CD4-positive, alpha-beta memory T cell (primary cell): ENCODE results near the gene FBXO4. TPM values are rescaled to one million over a fixed set of nuclear protein-coding genes. Genes with fewer than 3 reads are reported as not detected.
"Not testable (repeated sequence)": the region's sequence is repeated elsewhere in the genome, so short reads cannot be mapped to it uniquely, and the experiment has no call there.

ENCODE experiments used
- CTCF ChIA-PET: fragments of 350-600 bp; sonication (Branson Sonifier 250); formaldehyde crosslinking; loops from one replicate; lab custom pipeline; 2021; ENCODE audit warnings: inconsistent platforms; ENCODE audit not compliant: partially characterized antibody; lab: Charles Lee
- POLR2A ChIA-PET: fragments of 350-600 bp; sonication (Branson Sonifier 250); formaldehyde crosslinking; loops from one replicate; lab custom pipeline; 2021; ENCODE audit not compliant: partially characterized antibody; lab: Charles Lee
- DNase-seq, 5 donors: peaks; one replicate each; pipeline versions ENCODE4 v3.0.0 to v3.0.0-alpha.2; 2020 to 2022; ENCODE audit warnings: mixed read lengths in 1 of 5
- H3K27ac ChIP-seq: one replicate; pipeline ENCODE4 v1.7.0; 2013; ENCODE audit warnings: low read depth, low read length
- H3K27me3 ChIP-seq: 2 replicates; pipeline ENCODE4 v1.7.0; 2013; ENCODE audit warnings: mild to moderate bottlenecking, low read length, moderate library complexity; ENCODE audit not compliant: insufficient read depth
- H3K36me3 ChIP-seq: 2 replicates; pipeline ENCODE4 v1.7.0; 2013; ENCODE audit warnings: mild to moderate bottlenecking, low read length, moderate library complexity; ENCODE audit not compliant: insufficient read depth
- H3K4me1 ChIP-seq: 2 replicates; pipeline ENCODE4 v1.7.0; 2013; ENCODE audit warnings: mild to moderate bottlenecking, low read length, moderate library complexity; ENCODE audit not compliant: insufficient read depth
- H3K4me3 ChIP-seq, 2 donors: one replicate each; pipeline ENCODE4 v1.7.0; 2013; ENCODE audit warnings: low read length in 2 of 2, mild to moderate bottlenecking in 1 of 2
- H3K9me3 ChIP-seq, 2 donors: one replicate each; pipeline ENCODE4 v1.7.0; 2013; ENCODE audit warnings: low read length in 2 of 2, control low read depth in 1 of 2; ENCODE audit not compliant: control insufficient read depth in 1 of 2
- H3K27ac Mint-ChIP-seq, 7 donors: one replicate each; pipeline ENCODE4 v1.8.0; 2020 to 2021; ENCODE audit warnings: mixed read lengths in 7 of 7, mild to moderate bottlenecking in 6 of 7, inconsistent platforms in 3 of 7, moderate library complexity in 3 of 7
- H3K27me3 Mint-ChIP-seq, 2 donors: one replicate each; pipeline ENCODE4 v1.8.0; 2020 to 2021; ENCODE audit warnings: mixed read lengths in 2 of 2
- H3K36me3 Mint-ChIP-seq, 2 donors: one replicate each; pipeline ENCODE4 v1.8.0; 2020 to 2021; ENCODE audit warnings: mixed read lengths in 2 of 2, inconsistent platforms in 1 of 2, mild to moderate bottlenecking in 1 of 2
- H3K4me1 Mint-ChIP-seq, 4 donors: one replicate each; pipeline ENCODE4 v1.8.0; 2020 to 2021; ENCODE audit warnings: mixed read lengths in 4 of 4, mild to moderate bottlenecking in 1 of 4
- H3K4me3 Mint-ChIP-seq, 8 donors: one replicate each; pipeline ENCODE4 v1.8.0; 2020 to 2021; ENCODE audit warnings: mixed read lengths in 8 of 8, mild to moderate bottlenecking in 7 of 8, moderate library complexity in 6 of 8, inconsistent platforms in 3 of 8
- H3K9me3 Mint-ChIP-seq, 8 donors: one replicate each; pipeline ENCODE4 v1.8.0; 2020 to 2021; ENCODE audit warnings: mixed read lengths in 8 of 8, mild to moderate bottlenecking in 5 of 8, inconsistent platforms in 3 of 8, moderate library complexity in 1 of 8
- intact Hi-C: fragments of 100-400 bp; cut with micrococcal nuclease; formaldehyde crosslinking; loops from one replicate; pipeline ENCODE4 v1.15.1; 2023
- polyA plus RNA-seq, 2 donors: library from polyadenylated mRNA; unstranded; fragments of 300-500 nt; fragmentation: Illumina TruSeq; gene quantifications; one replicate each; pipeline ENCODE4 v1.2.3, GENCODE V29; 2021
- total RNA-seq, 2 experiments: library from RNA; stranded (reverse); gene quantifications; one replicate each; pipeline ENCODE4 v1.2.3, GENCODE V29; 2021

Gene FBXO4
- total and polyA plus RNA-seq, 4 experiments from 2014 or later = 14.9 to 21.2 (median 16.6) TPM

- H3K4me1 Mint-ChIP-seq = no peaks in the 10 kb centered on the region
- no peak for DNase-seq
- H3K4me3 ChIP-seq = no peak overlapping the region
- peaks cover 0 to 2% (median 0%) of the 10 kb centered on the region in 8 donors for H3K9me3 Mint-ChIP-seq
- H3K27me3 Mint-ChIP-seq = no peaks in the 10 kb centered on the region
- ChIA-PET POLR2A (no interaction called here), CTCF (no interaction called here)
- H3K36me3 ChIP-seq = no peaks in the 10 kb centered on the region
- H3K27ac ChIP-seq = no peak overlapping the region
- H3K9me3 ChIP-seq = no peaks in the 10 kb centered on the region
- H3K27me3 ChIP-seq = no peaks in the 10 kb centered on the region
- no peak overlapping the region for H3K4me3 Mint-ChIP-seq
- intact Hi-C loops = no loop called here
- no peaks in the 10 kb centered on the region for H3K4me1 ChIP-seq
- H3K27ac Mint-ChIP-seq = no peak overlapping the region
- no peaks in the 10 kb centered on the region for H3K36me3 Mint-ChIP-seq
Measured at GRCh38 chr5:41978676-41979075, 53.6 kb downstream of the FBXO4 start.

GRCh38 chr5:41980396-41980795 lies 55.3 kb downstream of the FBXO4 start:
- Mint-ChIP-seq H3K27ac (no peak overlapping the region), H3K4me3 (no peak overlapping the region), H3K36me3 (no peaks in the 10 kb centered on the region), H3K27me3 (peaks cover 0 to 4% of the 10 kb centered on the region in 2 donors), H3K9me3 (peaks cover 0 to 3% (median 0%) of the 10 kb centered on the region in 8 donors), H3K4me1 (no peaks in the 10 kb centered on the region)
- Histone ChIP-seq H3K9me3 (no peaks in the 10 kb centered on the region), H3K27me3 (no peaks in the 10 kb centered on the region), H3K36me3 (no peaks in the 10 kb centered on the region), H3K4me3 (no peak overlapping the region), H3K4me1 (no peaks in the 10 kb centered on the region), H3K27ac (no peak overlapping the region)
- intact Hi-C loops = no loop called here
- DNase-seq = no peak
- CTCF ChIA-PET = no interaction called here
- POLR2A ChIA-PET = no interaction called here

GRCh38 chr5:41980870-41981269 lies 55.8 kb downstream of the FBXO4 start:
- DNase-seq = no peak
- intact Hi-C loops = no loop called here
- no peak overlapping the region for H3K4me3 ChIP-seq
- POLR2A ChIA-PET = no interaction called here
- no peaks in the 10 kb centered on the region for H3K4me1 ChIP-seq
- no peaks in the 10 kb centered on the region for H3K4me1 Mint-ChIP-seq
- H3K36me3 Mint-ChIP-seq = no peaks in the 10 kb centered on the region
- peaks cover 0 to 3% (median 0%) of the 10 kb centered on the region in 8 donors for H3K9me3 Mint-ChIP-seq
- no peak overlapping the region for H3K4me3 Mint-ChIP-seq
- H3K27ac ChIP-seq = no peak overlapping the region
- peaks cover 0 to 4% of the 10 kb centered on the region in 2 donors for H3K27me3 Mint-ChIP-seq
- H3K27me3 ChIP-seq = no peaks in the 10 kb centered on the region
- CTCF ChIA-PET = no interaction called here
- H3K27ac Mint-ChIP-seq = no peak overlapping the region
- no peaks in the 10 kb centered on the region for H3K36me3 ChIP-seq
- no peaks in the 10 kb centered on the region for H3K9me3 ChIP-seq

- H3K9me3 Mint-ChIP-seq, POLR2A ChIA-PET, DNase-seq, intact Hi-C loops, H3K9me3 ChIP-seq, H3K36me3 ChIP-seq, H3K4me1 ChIP-seq, H3K4me1 Mint-ChIP-seq, H3K4me3 ChIP-seq, H3K27me3 Mint-ChIP-seq, H3K27ac ChIP-seq, H3K27ac Mint-ChIP-seq, H3K27me3 ChIP-seq, H3K36me3 Mint-ChIP-seq, H3K4me3 Mint-ChIP-seq, CTCF ChIA-PET: not testable (repeated sequence)
Measured at GRCh38 chr5:41982858-41983257, 57.8 kb downstream of the FBXO4 start.

GRCh38 chr5:41983284-41983683 lies 58.2 kb downstream of the FBXO4 start:
- H3K36me3 Mint-ChIP-seq = no peaks in the 10 kb centered on the region
- no peak overlapping the region for H3K27ac Mint-ChIP-seq
- Histone ChIP-seq H3K27ac (no peak overlapping the region), H3K4me1 (no peaks in the 10 kb centered on the region), H3K27me3 (no peaks in the 10 kb centered on the region), H3K9me3 (no peaks in the 10 kb centered on the region), H3K4me3 (no peak overlapping the region), H3K36me3 (no peaks in the 10 kb centered on the region)
- intact Hi-C loops = no loop called here
- H3K9me3 Mint-ChIP-seq = peaks cover 0 to 14% (median 5%) of the 10 kb centered on the region in 8 donors
- no peaks in the 10 kb centered on the region for H3K4me1 Mint-ChIP-seq
- no peak for DNase-seq
- no peak overlapping the region for H3K4me3 Mint-ChIP-seq
- peaks cover 2 to 10% of the 10 kb centered on the region in 2 donors for H3K27me3 Mint-ChIP-seq
- POLR2A ChIA-PET = no interaction called here
- CTCF ChIA-PET = no interaction called here

- no peaks in the 10 kb centered on the region for H3K36me3 ChIP-seq
- H3K9me3 ChIP-seq = no peaks in the 10 kb centered on the region
- H3K27me3 ChIP-seq = no peaks in the 10 kb centered on the region
- no peak for DNase-seq
- Mint-ChIP-seq H3K4me1 (no peaks in the 10 kb centered on the region), H3K27me3 (peaks cover 8 to 16% of the 10 kb centered on the region in 2 donors), H3K9me3 (peaks cover 0 to 14% (median 5%) of the 10 kb centered on the region in 8 donors), H3K36me3 (no peaks in the 10 kb centered on the region), H3K4me3 (no peak overlapping the region), H3K27ac (no peak overlapping the region)
- ChIA-PET POLR2A (no interaction called here), CTCF (interaction anchor here (0.8 kb wide), 1 partner anchor 71 kb away, joined by 3 read pairs; no protein-coding TSS in a partner anchor)
- H3K4me3 ChIP-seq = no peak overlapping the region
- no peaks in the 10 kb centered on the region for H3K4me1 ChIP-seq
- H3K27ac ChIP-seq = no peak overlapping the region
- intact Hi-C loops = no loop called here
Measured at GRCh38 chr5:41985945-41986695, 61.0 kb downstream of the FBXO4 start.
